Tibial nerve (tissue), 4 donors: ENCODE data around the gene SLC1A7. TPM values are rescaled to one million over a fixed set of nuclear protein-coding genes. Genes with fewer than 3 reads are reported as not detected.

Experiments used
- DNase-seq, 2 donors: peaks; one replicate each; pipeline ENCODE4 v3.0.0-alpha.2; 2019; ENCODE audit warnings: low spot score in 2 of 2
- H3K27ac ChIP-seq, 4 donors: fragments of 200-600 bp; sonication (generic) in 3 of 4; one replicate each; pipeline ENCODE4 v1.5.1; 2017 to 2019; ENCODE audit warnings: mild to moderate bottlenecking in 1 of 4
- H3K27me3 ChIP-seq, 2 donors: fragments of 200-600 bp; sonication (generic) in 1 of 2; one replicate each; pipeline versions ENCODE4 v1.5.1 to v1.6.0; 2017 to 2019
- H3K36me3 ChIP-seq, 3 donors: fragments of 200-600 bp; sonication (generic); one replicate each; pipeline ENCODE4 v1.5.1; 2018 to 2019
- H3K4me1 ChIP-seq, 4 donors: fragments of 200-600 bp; sonication (generic) in 3 of 4; one replicate each; pipeline ENCODE4 v1.5.1; 2017 to 2019
- H3K4me3 ChIP-seq, 4 donors: fragments of 200-600 bp; sonication (generic) in 3 of 4; one replicate each; pipeline ENCODE4 v1.5.1; 2017 to 2019; ENCODE audit warnings: mild to moderate bottlenecking in 1 of 4, moderate library complexity in 1 of 4
- H3K9me3 ChIP-seq, 4 donors: fragments of 200-600 bp; sonication (generic) in 3 of 4; one replicate each; pipeline ENCODE4 v1.5.1; 2017 to 2019
- CTCF ChIP-seq, 5 experiments: fragments of 200-600 bp in 3 of 5; fragments of 450-650 bp in 2 of 5; sonication (generic) in 3 of 5; IDR thresholded peaks; one replicate each; pipeline ENCODE4 v1.5.1; 2016 to 2019; ENCODE audit warnings: antibody characterized with exemption in 5 of 5, mild to moderate bottlenecking in 3 of 5, moderate library complexity in 2 of 5
- EP300 ChIP-seq, 2 donors: sonication (generic); formaldehyde crosslinking; IDR thresholded peaks; one replicate each; pipeline ENCODE4 v1.6.1; 2017; ENCODE audit warnings: antibody characterized with exemption in 2 of 2, mild to moderate bottlenecking in 1 of 2
- POLR2A ChIP-seq, 2 donors: fragments of 450-650 bp; IDR thresholded peaks; one replicate each; pipeline ENCODE4 v1.6.1; 2017; ENCODE audit warnings: antibody characterized with exemption in 2 of 2, mild to moderate bottlenecking in 2 of 2, moderate library complexity in 2 of 2
- WGBS, 2 donors: methylation state at CpG; one replicate each; pipeline ENCODE4 v1.1.5; 2018; 5-methylcytosine and 5-hydroxymethylcytosine counted together
- total RNA-seq, 4 donors: library from RNA; depleted of rRNA; stranded (reverse); fragments of >200 nt; gene quantifications; one replicate each; pipeline ENCODE4 v1.1.0, GENCODE V29; 2016

Gene SLC1A7
- total RNA-seq, 4 donors from 2014 or later = 0.66 to 1.6 TPM; not detected in 2

DNA sequence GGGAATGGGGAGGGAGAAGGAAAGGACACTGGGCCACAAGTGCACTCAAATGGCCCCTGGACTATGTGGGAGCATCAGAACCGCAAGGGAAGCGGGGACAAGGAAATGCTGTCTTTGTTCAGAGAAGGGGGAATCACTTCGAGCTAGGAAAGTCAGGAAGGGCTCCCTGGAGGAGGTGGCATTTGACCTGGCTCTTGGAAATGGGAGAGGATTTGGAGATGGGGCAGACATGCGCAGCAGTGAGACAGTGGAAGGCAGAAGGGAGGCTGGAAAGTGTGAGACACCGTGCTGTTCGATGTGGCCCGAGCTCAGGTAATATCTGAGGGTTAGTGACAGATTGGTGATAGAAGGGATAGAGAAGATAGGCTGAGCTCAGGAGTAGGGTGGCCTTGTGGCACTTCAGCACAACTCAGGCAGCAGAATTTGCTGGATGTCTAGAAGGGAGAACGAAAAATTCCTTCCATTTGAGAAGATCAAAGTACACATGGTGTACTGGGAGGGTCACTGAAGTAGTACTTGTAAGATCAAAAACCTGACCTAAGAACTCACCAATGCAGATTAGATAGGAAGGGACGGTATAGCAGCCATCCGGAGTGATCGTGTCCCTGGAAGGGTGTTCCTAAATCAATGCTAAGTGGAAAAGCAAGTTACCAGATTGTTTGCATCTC is 25.4 kb downstream of the SLC1A7 start:
- H3K27ac ChIP-seq = no peak overlapping the region
- DNase-seq = no peak

GRCh38 chr1:53116307-53116810 is 26.1 kb downstream of the SLC1A7 start:
- Histone ChIP-seq H3K4me3 (no peak overlapping the region), H3K27ac (no peak overlapping the region), H3K36me3 (no peaks in the 10 kb centered on the region), H3K27me3 (no peaks in the 10 kb centered on the region), H3K4me1 (peaks cover 0 to 43% (median 3%) of the 10 kb centered on the region in 4 donors), H3K9me3 (peaks cover 0 to 7% (median 0%) of the 10 kb centered on the region in 4 donors)
- no peak for DNase-seq
- 72 to 80% methylated on average over 5 to 8 of the region's 9 CpGs for WGBS, 2 donors
- TF ChIP-seq CTCF (IDR thresholded peaks at IDR 0.05) (no peak), EP300 (IDR thresholded peaks at IDR 0.05) (no peak), POLR2A (IDR thresholded peaks at IDR 0.05) (no peak)

More for the DNA sequence above, 25.4 kb downstream of the SLC1A7 start:
- peaks cover 0 to 50% (median 3%) of the 10 kb centered on the region in 4 donors for H3K4me1 ChIP-seq
- no peaks in the 10 kb centered on the region for H3K27me3 ChIP-seq
- TF ChIP-seq POLR2A (IDR thresholded peaks at IDR 0.05) = no peak
- no peak for TF ChIP-seq EP300 (IDR thresholded peaks at IDR 0.05)
- TF ChIP-seq CTCF (IDR thresholded peaks at IDR 0.05) = no peak
- H3K36me3 ChIP-seq = no peaks in the 10 kb centered on the region
- 86 to 89% methylated on average over 11 of the region's 11 CpGs for WGBS, 2 donors
- H3K9me3 ChIP-seq = peaks cover 0 to 7% (median 0%) of the 10 kb centered on the region in 4 donors
- no peak overlapping the region for H3K4me3 ChIP-seq

GRCh38 chr1:53115403-53116306 is 26.8 kb downstream of the SLC1A7 start:
- Histone ChIP-seq H3K4me1 (peaks cover 0 to 41% (median 3%) of the 10 kb centered on the region in 4 donors), H3K27ac (peak overlapping the region in 2 of 4 donors; percentile 15 to 57), H3K27me3 (no peaks in the 10 kb centered on the region), H3K36me3 (no peaks in the 10 kb centered on the region), H3K9me3 (peaks cover 0 to 7% (median 0%) of the 10 kb centered on the region in 4 donors), H3K4me3 (no peak overlapping the region)
- WGBS, 2 donors = 44 to 46% methylated on average over 20 of the region's 20 CpGs
- TF ChIP-seq EP300 (IDR thresholded peaks at IDR 0.05) (no peak), POLR2A (IDR thresholded peaks at IDR 0.05) (no peak), CTCF (IDR thresholded peaks at IDR 0.05) (no peak)
- DNase-seq = no peak

DNA sequence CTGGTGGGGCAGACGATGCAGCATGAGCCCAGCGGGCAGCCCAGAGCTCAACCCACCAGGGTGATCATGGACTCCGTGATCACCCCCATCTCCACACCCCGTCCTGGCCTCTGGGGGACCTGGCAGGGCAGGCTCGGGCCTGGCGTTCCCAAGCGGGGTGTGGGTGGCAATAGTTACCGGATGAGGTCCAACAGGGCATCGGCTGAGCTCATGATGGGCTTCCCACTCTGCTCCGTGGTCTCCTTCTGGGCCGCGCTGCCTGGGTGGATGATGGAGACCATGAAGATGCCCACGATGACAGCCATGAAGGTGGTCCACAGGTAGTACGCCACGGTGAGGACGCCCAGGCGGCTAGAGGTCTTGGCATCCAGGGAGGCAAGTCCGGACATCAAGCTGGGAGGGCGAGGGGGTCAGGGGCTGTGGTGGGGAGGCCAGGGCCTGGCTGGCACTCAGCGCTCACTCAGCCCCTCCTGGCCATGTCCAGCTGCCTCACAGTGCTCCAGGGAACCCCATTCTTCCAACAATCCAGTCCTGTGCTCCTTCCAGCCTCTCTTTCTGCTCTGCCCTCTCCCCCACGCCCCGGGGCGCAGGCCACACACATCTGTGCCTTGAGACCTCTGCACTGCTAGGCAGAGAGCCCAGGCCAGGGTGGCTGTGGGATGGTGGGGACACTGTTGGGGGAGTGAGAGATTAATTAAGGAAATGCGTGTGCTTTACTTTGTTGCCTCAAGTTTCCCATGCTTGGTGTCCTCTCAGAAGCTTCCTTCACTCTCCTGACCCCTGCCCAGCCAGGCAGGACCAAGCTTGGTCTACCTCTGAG is 27.6 kb downstream of the SLC1A7 start:
- 80 to 84% methylated on average over 19 to 24 of the region's 24 CpGs for WGBS, 2 donors
- peak overlapping the region in 3 of 4 donors; percentile 15 to 57 (median 43) for H3K27ac ChIP-seq
- H3K27me3 ChIP-seq = no peaks in the 10 kb centered on the region

More for the DNA sequence above, 27.6 kb downstream of the SLC1A7 start:
- no peak for TF ChIP-seq CTCF (IDR thresholded peaks at IDR 0.05)
- no peak for TF ChIP-seq POLR2A (IDR thresholded peaks at IDR 0.05)
- no peak for TF ChIP-seq EP300 (IDR thresholded peaks at IDR 0.05)
- Histone ChIP-seq H3K4me1 (peaks cover 0 to 41% (median 6%) of the 10 kb centered on the region in 4 donors), H3K4me3 (no peak overlapping the region), H3K36me3 (no peaks in the 10 kb centered on the region), H3K9me3 (peaks cover 0 to 7% (median 0%) of the 10 kb centered on the region in 4 donors)
- DNase-seq = no peak
